Stimulated activated naive B cell treated with anti-CD40 and anti-IgM and Interleukin-4, amounts not matched to agents 10 μg/mL and 1 μg/mL and 100 μg/mL, for 72 hours (primary cell): ENCODE results near the gene MACROD2.
A peak's percentile ranks its signal among the peaks of the same experiment; 100 is the strongest.
"Not testable (repeated sequence)": the region's sequence is repeated elsewhere in the genome, so short reads cannot be mapped to it uniquely, and the experiment has no call there.

ENCODE experiments used
- ATAC-seq, 2 donors: fragments of 150-1000 bp; cut with Tn5 transposase; replicated peaks; 2 replicates each; pipeline ENCODE4 v1.10.0; 2021; ENCODE audit warnings: moderate library complexity in 1 of 2
- DNase-seq: peaks from one replicate; pipeline ENCODE4 v3.0.0; 2021
- H3K27ac Mint-ChIP-seq: one replicate; pipeline ENCODE4 v1.8.0; 2022; ENCODE audit warnings: mild to moderate bottlenecking, mixed read lengths
- H3K27me3 Mint-ChIP-seq, 2 donors: one replicate each; pipeline ENCODE4 v1.8.0; 2022; ENCODE audit warnings: mixed read lengths in 2 of 2
- H3K36me3 Mint-ChIP-seq, 2 donors: one replicate each; pipeline ENCODE4 v1.8.0; 2022; ENCODE audit warnings: mixed read lengths in 2 of 2, mild to moderate bottlenecking in 1 of 2
- H3K4me1 Mint-ChIP-seq, 2 donors: one replicate each; pipeline ENCODE4 v1.8.0; 2022; ENCODE audit warnings: mixed read lengths in 2 of 2, mild to moderate bottlenecking in 1 of 2
- H3K4me3 Mint-ChIP-seq, 2 donors: one replicate each; pipeline ENCODE4 v1.8.0; 2022; ENCODE audit warnings: mild to moderate bottlenecking in 2 of 2, mixed read lengths in 2 of 2, moderate library complexity in 1 of 2
- H3K9me3 Mint-ChIP-seq, 2 donors: one replicate each; pipeline ENCODE4 v1.8.0; 2022; ENCODE audit warnings: mixed read lengths in 2 of 2, mild to moderate bottlenecking in 1 of 2

The MACROD2 gene

DNA sequence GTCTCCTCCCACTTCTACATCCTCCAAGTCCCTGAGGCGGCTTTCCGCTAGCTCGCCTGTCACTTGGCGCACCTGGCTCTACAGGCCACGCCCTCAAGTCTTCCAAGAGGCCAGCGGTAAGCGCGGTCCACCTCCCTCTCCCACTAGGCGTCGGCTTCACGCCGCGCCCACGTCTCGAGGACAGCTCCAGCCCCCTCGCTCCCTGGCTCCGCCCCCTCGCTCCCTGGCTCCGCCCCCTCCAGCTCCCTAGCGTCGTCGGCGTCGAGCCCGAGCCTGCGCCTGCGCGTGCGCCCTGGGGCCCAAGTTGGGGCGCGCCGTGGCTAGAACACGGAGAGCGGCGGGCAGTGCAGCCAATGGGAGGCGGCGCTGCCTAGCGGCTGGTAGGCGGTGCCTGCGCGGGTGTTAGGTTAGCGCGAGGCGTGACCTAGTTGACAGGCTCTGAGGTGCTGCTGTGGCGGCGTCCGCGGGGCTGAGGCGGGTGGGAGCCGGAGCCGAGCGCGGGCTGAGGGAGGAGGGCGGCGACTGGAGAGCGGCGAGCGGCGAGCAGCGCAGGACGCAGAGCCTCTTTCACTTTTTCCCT, at the start of gene MACROD2:
TSS of gene MACROD2 (plus strand) at position 431 of the 580 bp plus-strand sequence.
- peak; percentile 28 for DNase-seq
- H3K36me3 Mint-ChIP-seq: peaks cover 2 to 3% of the 10 kb centered on the region in 2 donors
- peaks cover 5 to 6% of the 10 kb centered on the region in 2 donors for H3K4me1 Mint-ChIP-seq
- H3K9me3 Mint-ChIP-seq: peaks cover 16 to 18% of the 10 kb centered on the region in 2 donors
- peaks cover 26 to 39% of the 10 kb centered on the region in 2 donors for H3K27me3 Mint-ChIP-seq
- H3K27ac Mint-ChIP-seq: no peak within 1 kb of the TSS
- ATAC-seq: peak; percentile 90 to 91
- peak within 1 kb of the TSS; percentile 72 for H3K4me3 Mint-ChIP-seq

DNA sequence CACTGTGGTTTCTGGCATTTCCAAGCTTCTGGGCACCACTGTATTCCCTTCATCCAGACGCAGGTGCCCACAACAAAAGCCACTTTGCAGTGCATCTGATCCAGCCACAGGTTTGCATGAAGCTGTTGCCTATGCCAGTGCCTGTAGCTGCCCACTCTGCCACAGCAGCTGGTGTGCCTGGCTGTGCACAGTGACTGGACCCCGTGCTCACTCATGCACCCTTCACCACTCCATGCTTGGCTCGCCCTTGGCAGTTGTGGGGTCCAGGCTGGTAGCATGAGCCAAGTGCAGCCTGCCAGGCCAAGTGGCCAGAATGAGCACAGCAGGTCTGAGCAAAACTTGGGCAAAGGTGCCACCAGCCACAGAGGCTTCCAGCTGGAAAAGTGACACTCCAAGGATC, 47.6 kb upstream of the MACROD2 start:
- Mint-ChIP-seq H3K27me3 (peaks cover 0 to 4% of the 10 kb centered on the region in 2 donors), H3K27ac (no peak overlapping the region)

DNA sequence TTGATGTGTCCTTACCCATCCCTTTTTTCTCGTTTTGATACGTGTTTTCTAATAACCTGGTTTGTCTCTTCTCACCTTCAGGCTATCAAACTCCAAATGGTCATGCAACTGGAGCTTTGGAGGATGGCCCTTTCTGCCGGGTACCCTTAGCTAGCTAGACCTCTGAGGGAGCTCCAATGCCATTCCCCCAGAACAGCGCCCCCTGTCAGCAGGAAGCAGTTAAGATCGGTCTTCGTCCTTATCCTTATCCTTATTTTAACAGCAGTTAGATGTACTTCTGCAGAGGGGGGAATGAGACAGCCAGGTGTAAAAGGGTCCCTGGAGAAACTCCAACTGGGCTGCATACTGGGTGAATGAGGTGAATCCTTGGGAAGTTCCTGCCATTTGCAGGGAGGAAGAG, 42.1 kb upstream of the MACROD2 start:
- DNase-seq (no peak), ATAC-seq (no peak)
- H3K36me3 Mint-ChIP-seq: no peaks in the 10 kb centered on the region
- no peak overlapping the region for H3K4me3 Mint-ChIP-seq
- no peaks in the 10 kb centered on the region for H3K4me1 Mint-ChIP-seq
- peaks cover 4 to 5% of the 10 kb centered on the region in 2 donors for H3K9me3 Mint-ChIP-seq
- no peak overlapping the region for H3K27ac Mint-ChIP-seq
- H3K27me3 Mint-ChIP-seq: no peaks in the 10 kb centered on the region

More for the DNA sequence above, 47.6 kb upstream of the MACROD2 start:
- Mint-ChIP-seq H3K36me3 (no peaks in the 10 kb centered on the region), H3K9me3 (peaks cover 4% of the 10 kb centered on the region in 2 donors), H3K4me3 (no peak overlapping the region), H3K4me1 (no peaks in the 10 kb centered on the region)
- ATAC-seq (no peak), DNase-seq (no peak)

DNA sequence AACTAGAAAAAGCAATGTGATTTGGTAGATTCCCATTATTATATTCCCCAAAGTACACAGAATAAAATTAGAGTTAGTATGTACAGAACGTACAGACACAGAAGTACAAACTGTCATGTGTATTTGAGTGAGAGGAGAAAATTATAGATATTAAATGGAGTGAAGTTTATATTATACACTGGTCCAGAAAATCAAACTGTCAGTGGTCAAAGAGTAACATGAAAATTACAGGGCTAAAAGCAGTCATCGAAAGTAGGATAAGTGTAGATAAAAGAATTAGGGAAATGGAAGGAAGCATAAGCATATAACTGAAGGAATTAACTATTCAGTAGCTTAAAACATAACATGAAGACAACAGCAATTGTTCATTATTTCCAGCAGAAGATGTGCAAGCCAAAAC, 35.2 kb upstream of the MACROD2 start:
- H3K36me3 Mint-ChIP-seq: no peaks in the 10 kb centered on the region
- H3K4me1 Mint-ChIP-seq: no peaks in the 10 kb centered on the region
- H3K27me3 Mint-ChIP-seq: no peaks in the 10 kb centered on the region
- no peak overlapping the region for H3K4me3 Mint-ChIP-seq
- no peak overlapping the region for H3K27ac Mint-ChIP-seq
- no peak for ATAC-seq
- peaks cover 2 to 6% of the 10 kb centered on the region in 2 donors for H3K9me3 Mint-ChIP-seq
- no peak for DNase-seq

DNA sequence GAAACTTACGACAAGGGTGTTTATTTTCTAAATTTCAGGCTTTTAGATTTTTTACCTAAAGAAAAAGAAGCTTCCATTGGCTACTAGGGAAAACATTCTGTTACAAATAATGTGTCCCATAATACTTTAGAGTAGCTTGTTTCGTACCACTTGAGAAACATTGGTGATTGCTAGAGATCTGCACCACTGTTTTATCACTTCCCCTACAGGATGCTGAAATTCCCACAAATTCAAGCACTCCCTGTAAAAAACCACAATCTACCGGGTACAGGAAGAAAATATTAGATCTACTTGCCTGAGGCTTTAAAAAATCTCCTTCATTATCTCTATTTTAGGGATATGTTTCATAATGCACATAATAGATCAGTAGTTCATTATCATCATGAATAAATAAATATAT, 34.8 kb upstream of the MACROD2 start:
- no peak overlapping the region for H3K27ac Mint-ChIP-seq
- no peaks in the 10 kb centered on the region for H3K27me3 Mint-ChIP-seq
- no peaks in the 10 kb centered on the region for H3K36me3 Mint-ChIP-seq
- DNase-seq (no peak), ATAC-seq (no peak)
- no peak overlapping the region for H3K4me3 Mint-ChIP-seq
- H3K9me3 Mint-ChIP-seq: peaks cover 0 to 6% of the 10 kb centered on the region in 2 donors
- H3K4me1 Mint-ChIP-seq: no peaks in the 10 kb centered on the region

DNA sequence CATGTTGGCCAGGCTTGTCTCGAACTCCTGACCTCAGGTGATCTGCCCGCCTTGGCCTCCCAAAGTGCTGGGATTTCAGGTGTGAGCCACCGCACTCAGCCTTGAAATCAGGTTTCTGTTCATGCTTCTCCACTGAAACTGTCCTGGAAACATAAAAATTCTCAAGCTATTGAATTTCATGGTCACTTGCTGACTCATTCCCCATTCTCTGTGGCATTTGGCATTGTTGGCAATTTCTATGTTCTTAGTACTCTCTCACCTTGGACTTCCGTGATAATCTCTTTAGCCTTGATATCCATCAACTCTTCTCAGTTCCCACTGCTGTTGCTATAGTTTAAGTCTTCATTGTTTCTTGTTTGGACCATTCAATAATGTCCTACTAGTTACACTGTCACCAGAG, 11.1 kb upstream of the MACROD2 start:
- DNase-seq (no peak), ATAC-seq (no peak)
- Mint-ChIP-seq H3K27ac (no peak overlapping the region), H3K4me3 (no peak overlapping the region), H3K36me3 (no peaks in the 10 kb centered on the region), H3K9me3 (peaks cover 3 to 11% of the 10 kb centered on the region in 2 donors), H3K27me3 (no peaks in the 10 kb centered on the region), H3K4me1 (no peaks in the 10 kb centered on the region)

DNA sequence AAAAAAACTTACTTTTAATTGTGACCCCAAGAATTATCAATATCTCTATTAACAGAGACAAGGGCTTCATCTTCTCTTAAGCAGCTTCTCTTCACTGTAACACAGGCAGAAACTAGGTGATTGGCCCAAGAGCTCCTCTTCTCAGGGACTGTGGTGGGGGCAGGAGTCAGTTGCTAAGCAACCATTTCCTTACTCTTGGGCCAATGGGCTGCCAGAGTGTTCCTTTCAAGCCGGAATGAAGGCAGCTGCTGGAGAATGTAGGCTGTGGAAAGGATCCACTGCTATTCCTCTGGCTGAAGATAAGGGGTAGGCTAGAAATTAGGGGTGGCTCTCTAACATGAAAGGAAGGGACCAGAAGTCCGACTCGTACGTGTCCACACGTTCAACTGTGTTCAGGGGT, 4.9 kb upstream of the MACROD2 start, which contains the start of gene SEL1L2:
TSS of gene SEL1L2 (minus strand) at position 150 of the 400 bp plus-strand sequence. CDS start at position 70, 80 bp downstream.
- no peak within 1 kb of the TSS for H3K27ac Mint-ChIP-seq
- no peak for DNase-seq
- H3K4me1 Mint-ChIP-seq: no peaks in the 10 kb centered on the region
- no peak within 1 kb of the TSS for H3K4me3 Mint-ChIP-seq
- peaks cover 4 to 6% of the 10 kb centered on the region in 2 donors for H3K27me3 Mint-ChIP-seq
- no peak for ATAC-seq
- peaks cover 0 to 2% of the 10 kb centered on the region in 2 donors for H3K36me3 Mint-ChIP-seq
- H3K9me3 Mint-ChIP-seq: peaks cover 19 to 20% of the 10 kb centered on the region in 2 donors

DNA sequence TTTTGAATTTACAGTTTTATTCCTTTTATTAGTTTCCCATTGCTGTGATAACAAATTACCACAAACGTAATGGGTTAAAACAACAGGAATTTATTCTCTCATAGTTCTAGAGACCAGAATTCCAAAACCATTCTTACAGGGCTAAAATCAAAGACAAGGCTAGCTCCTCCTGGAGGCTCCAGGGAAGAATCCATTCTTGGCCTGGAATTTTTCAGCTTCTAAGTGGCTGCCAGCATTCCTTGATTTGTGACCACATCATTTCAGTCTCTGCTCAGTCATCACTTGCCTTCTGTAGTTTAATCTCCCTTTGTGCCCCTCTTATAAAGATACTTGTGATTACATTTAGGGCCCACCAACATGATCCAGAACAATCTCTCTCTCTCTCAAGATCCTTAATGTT, 4.0 kb upstream of the MACROD2 start:
- H3K36me3 Mint-ChIP-seq: peaks cover 2 to 3% of the 10 kb centered on the region in 2 donors
- no peak overlapping the region for H3K4me3 Mint-ChIP-seq
- peaks cover 3 to 4% of the 10 kb centered on the region in 2 donors for H3K4me1 Mint-ChIP-seq
- peaks cover 9 to 11% of the 10 kb centered on the region in 2 donors for H3K27me3 Mint-ChIP-seq
- peaks cover 17 to 18% of the 10 kb centered on the region in 2 donors for H3K9me3 Mint-ChIP-seq
- DNase-seq (no peak), ATAC-seq (no peak)
- no peak overlapping the region for H3K27ac Mint-ChIP-seq

DNA sequence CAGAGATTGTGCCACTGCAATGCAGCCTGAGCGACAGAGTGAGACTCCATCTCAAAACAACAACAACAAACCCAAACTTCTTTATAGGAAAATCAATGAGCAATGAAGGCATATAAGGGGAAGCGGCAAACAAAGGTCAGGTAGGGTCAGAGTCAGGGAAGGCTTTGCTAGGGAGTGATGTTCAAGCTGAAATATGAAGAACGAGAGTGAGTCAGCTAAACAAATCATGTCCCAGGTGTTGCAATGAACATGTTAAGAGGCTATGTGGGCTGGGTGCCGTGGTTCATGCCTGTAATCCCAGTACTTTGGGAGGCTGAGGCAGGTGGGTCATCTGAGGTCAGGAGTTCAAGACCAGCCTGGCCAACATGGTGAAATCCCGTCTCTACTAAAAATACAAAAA, 3.4 kb upstream of the MACROD2 start:
- not testable (repeated sequence) for H3K4me1 Mint-ChIP-seq, H3K4me3 Mint-ChIP-seq, DNase-seq, H3K36me3 Mint-ChIP-seq, ATAC-seq, H3K27ac Mint-ChIP-seq
- peaks cover 16% of the 10 kb centered on the region in 2 donors for H3K9me3 Mint-ChIP-seq
- peaks cover 15 to 18% of the 10 kb centered on the region in 2 donors for H3K27me3 Mint-ChIP-seq

DNA sequence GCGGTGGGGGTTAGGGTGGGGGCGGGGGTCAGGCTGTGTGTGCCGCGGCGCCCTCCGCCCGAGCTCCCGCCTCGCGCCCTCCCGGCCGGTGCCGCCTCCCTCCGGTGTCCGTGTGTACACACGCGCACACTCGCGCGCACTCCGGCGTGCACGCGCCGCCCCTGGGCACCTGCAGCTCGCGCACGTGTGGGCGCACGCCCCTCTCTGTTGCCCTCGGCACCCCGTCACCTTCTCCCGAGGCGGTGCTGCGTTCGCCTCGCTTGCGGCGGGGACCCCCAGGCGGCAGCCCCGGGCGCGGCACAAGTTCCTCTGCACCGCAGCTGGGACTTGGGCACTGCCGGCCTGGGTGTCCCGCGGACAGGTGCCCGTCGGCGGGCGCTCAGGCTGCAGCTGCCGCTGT, 525 bp downstream of the MACROD2 start:
- Mint-ChIP-seq H3K36me3 (peaks cover 2 to 3% of the 10 kb centered on the region in 2 donors), H3K27ac (no peak overlapping the region), H3K27me3 (peaks cover 27 to 40% of the 10 kb centered on the region in 2 donors), H3K4me1 (peaks cover 5 to 6% of the 10 kb centered on the region in 2 donors), H3K9me3 (peaks cover 16 to 18% of the 10 kb centered on the region in 2 donors), H3K4me3 (peak overlapping the region in 1 of 2 donors; percentile 72)
- no peak for DNase-seq
- ATAC-seq: peak; percentile 19

DNA sequence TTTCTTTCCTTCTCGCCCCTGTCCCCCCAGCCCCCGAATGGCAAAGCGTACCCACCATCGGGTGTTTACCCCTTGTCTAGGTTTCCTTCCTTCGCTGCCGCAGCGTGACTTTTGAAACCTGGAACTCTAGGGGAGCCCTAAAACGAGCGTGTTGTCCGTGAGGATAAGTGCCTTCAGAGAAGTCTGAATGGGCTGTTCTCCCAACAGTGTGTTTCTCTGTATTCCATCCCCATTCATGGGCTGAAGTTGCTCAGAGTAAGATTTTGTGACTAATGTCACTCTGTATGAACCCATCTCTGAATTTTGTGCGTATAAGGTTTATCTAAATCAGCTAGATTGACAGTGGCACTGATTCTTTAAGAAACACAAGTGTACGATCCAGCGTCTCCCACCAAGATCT, 949 bp downstream of the MACROD2 start:
- DNase-seq: no peak
- no peak for ATAC-seq
- peaks cover 27 to 40% of the 10 kb centered on the region in 2 donors for H3K27me3 Mint-ChIP-seq
- H3K9me3 Mint-ChIP-seq: peaks cover 16 to 18% of the 10 kb centered on the region in 2 donors
- H3K4me3 Mint-ChIP-seq: peak overlapping the region; percentile 72
- peaks cover 5 to 6% of the 10 kb centered on the region in 2 donors for H3K4me1 Mint-ChIP-seq
- peaks cover 2 to 3% of the 10 kb centered on the region in 2 donors for H3K36me3 Mint-ChIP-seq
- no peak overlapping the region for H3K27ac Mint-ChIP-seq

DNA sequence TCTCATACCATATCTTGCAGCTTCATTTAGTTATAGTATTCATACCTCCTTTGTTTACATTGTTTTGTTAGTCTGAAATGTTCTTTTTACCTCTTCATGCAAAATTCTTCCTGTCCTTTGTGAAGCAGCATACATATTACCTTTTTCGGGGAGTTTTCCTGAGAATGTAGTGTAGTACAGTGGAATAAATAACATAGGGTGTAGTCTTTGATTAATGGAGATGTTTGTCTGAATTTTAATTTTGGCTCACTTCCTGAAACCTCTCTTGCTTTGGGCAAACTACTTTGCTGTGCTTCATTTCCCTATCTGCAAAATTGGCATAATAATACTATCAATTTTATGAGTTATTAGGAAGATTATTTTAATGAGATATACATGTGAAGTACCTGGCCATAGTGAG, 5.6 kb downstream of the MACROD2 start:
- no peak for DNase-seq

DNA sequence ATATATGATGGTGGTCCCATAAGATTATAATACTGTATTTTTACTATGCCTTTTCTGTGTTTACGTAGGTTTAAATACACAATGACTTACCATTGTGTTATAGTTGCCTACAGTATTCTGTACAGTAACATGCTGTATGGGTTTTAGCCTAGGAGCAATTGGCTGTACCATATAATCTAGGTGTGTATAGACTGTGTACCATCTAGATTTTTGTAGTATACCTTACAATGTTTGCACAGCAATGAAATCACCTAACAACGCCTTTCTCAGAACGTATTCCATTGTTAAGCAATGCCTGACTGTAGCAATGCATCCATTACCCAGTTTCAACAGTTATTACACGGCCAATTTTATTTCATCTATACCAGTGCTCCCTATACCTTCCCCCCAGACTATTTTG, 10.7 kb downstream of the MACROD2 start:
- peaks cover 2 to 4% of the 10 kb centered on the region in 2 donors for H3K9me3 Mint-ChIP-seq
- no peak overlapping the region for H3K27ac Mint-ChIP-seq
- H3K4me3 Mint-ChIP-seq: no peak overlapping the region
- DNase-seq (no peak), ATAC-seq (no peak)
- no peaks in the 10 kb centered on the region for H3K36me3 Mint-ChIP-seq
- H3K4me1 Mint-ChIP-seq: no peaks in the 10 kb centered on the region
- H3K27me3 Mint-ChIP-seq: no peaks in the 10 kb centered on the region

More for the DNA sequence above, 5.6 kb downstream of the MACROD2 start:
- no peak for ATAC-seq
- Mint-ChIP-seq H3K9me3 (peaks cover 0 to 4% of the 10 kb centered on the region in 2 donors), H3K27ac (no peak overlapping the region), H3K27me3 (peaks cover 23 to 33% of the 10 kb centered on the region in 2 donors), H3K4me3 (no peak overlapping the region), H3K4me1 (peaks cover 5 to 6% of the 10 kb centered on the region in 2 donors), H3K36me3 (peaks cover 0 to 3% of the 10 kb centered on the region in 2 donors)

DNA sequence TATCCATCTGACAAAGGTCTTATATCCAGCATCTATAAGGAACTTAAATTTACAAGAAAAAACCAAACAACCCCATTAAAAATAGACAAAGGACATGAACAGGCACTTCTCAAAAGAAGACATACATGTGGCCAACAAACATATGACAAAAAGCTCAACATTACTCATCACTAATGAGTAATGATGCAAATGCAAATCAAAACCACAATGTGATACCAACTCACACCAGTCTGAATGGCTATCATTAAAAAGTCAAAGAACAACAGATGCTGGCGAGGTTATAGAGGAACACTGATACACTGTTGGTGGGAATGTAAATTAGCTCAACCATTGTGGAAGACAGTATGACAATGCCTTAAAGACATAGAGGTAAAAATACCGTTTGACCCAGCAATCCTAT, 13.9 kb downstream of the MACROD2 start:
- Mint-ChIP-seq H3K27me3 (no peaks in the 10 kb centered on the region), H3K4me1 (no peaks in the 10 kb centered on the region), H3K36me3 (no peaks in the 10 kb centered on the region), H3K4me3 (no peak overlapping the region), H3K9me3 (peaks cover 2 to 4% of the 10 kb centered on the region in 2 donors), H3K27ac (no peak overlapping the region)
- DNase-seq (no peak), ATAC-seq (no peak)

DNA sequence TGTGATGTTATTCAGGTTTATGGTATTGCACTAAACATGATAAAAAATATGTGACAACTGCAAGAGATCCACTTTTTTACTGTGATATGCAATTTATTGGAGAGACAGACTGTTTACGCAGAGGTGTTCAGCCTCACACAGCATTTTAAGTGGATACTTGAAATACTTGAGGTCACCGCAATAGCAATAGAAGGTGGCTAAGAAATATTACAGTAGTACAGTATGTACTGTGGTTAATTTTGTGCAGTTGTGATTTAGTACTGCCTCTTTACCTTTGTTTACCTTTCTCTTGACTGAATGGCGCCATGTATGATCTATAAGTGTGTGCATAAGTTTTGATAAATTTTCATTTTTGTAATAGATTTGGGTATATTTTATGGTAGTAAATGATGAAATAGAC, 17.4 kb downstream of the MACROD2 start:
- H3K27ac Mint-ChIP-seq: no peak overlapping the region
- no peak overlapping the region for H3K4me3 Mint-ChIP-seq
- DNase-seq (no peak), ATAC-seq (no peak)
- peaks cover 0 to 6% of the 10 kb centered on the region in 2 donors for H3K9me3 Mint-ChIP-seq
- H3K36me3 Mint-ChIP-seq: no peaks in the 10 kb centered on the region
- no peaks in the 10 kb centered on the region for H3K27me3 Mint-ChIP-seq
- no peaks in the 10 kb centered on the region for H3K4me1 Mint-ChIP-seq
